ENCODE data around the gene CCDC85B. TPM values are rescaled to one million over a fixed set of nuclear protein-coding genes. Genes with fewer than 3 reads are reported as not detected.

The CCDC85B gene
- total and polyA plus RNA-seq, 2 of the 13 experiments (the other 11 are each of a cell fraction or from before 2014, with no cell fraction given), result 8.2 to 19.5 TPM

- TF ChIP-seq ZNF891 (CRISPR knock-in tag; IDR thresholded peaks at IDR 0.05), result no peak
- TF ChIP-seq, protein P1, sequence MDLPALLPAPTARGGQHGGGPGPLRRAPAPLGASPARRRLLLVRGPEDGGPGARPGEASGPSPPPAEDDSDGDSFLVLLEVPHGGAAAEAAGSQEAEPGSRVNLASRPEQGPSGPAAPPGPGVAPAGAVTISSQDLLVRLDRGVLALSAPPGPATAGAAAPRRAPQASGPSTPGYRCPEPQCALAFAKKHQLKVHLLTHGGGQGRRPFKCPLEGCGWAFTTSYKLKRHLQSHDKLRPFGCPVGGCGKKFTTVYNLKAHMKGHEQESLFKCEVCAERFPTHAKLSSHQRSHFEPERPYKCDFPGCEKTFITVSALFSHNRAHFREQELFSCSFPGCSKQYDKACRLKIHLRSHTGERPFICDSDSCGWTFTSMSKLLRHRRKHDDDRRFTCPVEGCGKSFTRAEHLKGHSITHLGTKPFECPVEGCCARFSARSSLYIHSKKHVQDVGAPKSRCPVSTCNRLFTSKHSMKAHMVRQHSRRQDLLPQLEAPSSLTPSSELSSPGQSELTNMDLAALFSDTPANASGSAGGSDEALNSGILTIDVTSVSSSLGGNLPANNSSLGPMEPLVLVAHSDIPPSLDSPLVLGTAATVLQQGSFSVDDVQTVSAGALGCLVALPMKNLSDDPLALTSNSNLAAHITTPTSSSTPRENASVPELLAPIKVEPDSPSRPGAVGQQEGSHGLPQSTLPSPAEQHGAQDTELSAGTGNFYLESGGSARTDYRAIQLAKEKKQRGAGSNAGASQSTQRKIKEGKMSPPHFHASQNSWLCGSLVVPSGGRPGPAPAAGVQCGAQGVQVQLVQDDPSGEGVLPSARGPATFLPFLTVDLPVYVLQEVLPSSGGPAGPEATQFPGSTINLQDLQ (CRISPR knock-in tag; IDR thresholded peaks at IDR 0.05), result no peak
- TF ChIP-seq, protein P2, sequence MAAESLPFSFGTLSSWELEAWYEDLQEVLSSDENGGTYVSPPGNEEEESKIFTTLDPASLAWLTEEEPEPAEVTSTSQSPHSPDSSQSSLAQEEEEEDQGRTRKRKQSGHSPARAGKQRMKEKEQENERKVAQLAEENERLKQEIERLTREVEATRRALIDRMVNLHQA (CRISPR knock-in tag; IDR thresholded peaks at IDR 0.05), result no peak
- no peak for TF ChIP-seq EZH2 (conservative IDR thresholded peaks at IDR 0.05; ENCODE audit: low read depth, low read length)
- TF ChIP-seq ZNF10 (CRISPR knock-in tag; IDR thresholded peaks at IDR 0.05; ENCODE audit: borderline replicate concordance, low read depth), result no peak
- TF ChIP-seq RBM39 (IDR thresholded peaks at IDR 0.05; ENCODE audit: low read depth, low read length, poor library complexity, severe bottlenecking), result no peak
- TF ChIP-seq ZFP1 (CRISPR knock-in tag; IDR thresholded peaks at IDR 0.05), result 0 out of 2 replicates have a peak, but pooled peaks have one; percentile 79
- no peak for TF ChIP-seq SRY (CRISPR knock-in tag; IDR thresholded peaks at IDR 0.05)
- no peak for TF ChIP-seq NCOR1 (IDR thresholded peaks at IDR 0.05; ENCODE audit: borderline replicate concordance, low read length)
- TF ChIP-seq, protein P3, sequence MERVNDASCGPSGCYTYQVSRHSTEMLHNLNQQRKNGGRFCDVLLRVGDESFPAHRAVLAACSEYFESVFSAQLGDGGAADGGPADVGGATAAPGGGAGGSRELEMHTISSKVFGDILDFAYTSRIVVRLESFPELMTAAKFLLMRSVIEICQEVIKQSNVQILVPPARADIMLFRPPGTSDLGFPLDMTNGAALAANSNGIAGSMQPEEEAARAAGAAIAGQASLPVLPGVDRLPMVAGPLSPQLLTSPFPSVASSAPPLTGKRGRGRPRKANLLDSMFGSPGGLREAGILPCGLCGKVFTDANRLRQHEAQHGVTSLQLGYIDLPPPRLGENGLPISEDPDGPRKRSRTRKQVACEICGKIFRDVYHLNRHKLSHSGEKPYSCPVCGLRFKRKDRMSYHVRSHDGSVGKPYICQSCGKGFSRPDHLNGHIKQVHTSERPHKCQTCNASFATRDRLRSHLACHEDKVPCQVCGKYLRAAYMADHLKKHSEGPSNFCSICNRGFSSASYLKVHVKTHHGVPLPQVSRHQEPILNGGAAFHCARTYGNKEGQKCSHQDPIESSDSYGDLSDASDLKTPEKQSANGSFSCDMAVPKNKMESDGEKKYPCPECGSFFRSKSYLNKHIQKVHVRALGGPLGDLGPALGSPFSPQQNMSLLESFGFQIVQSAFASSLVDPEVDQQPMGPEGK (CRISPR knock-in tag; IDR thresholded peaks at IDR 0.05), result peak; percentile 95
- no peak for TF ChIP-seq SP1 (IDR thresholded peaks at IDR 0.05)
- peak; percentile 99 for TF ChIP-seq SP1 (CRISPR knock-in tag; IDR thresholded peaks at IDR 0.05)
- no peak for TF ChIP-seq NR3C1 (CRISPR knock-in tag; IDR thresholded peaks at IDR 0.05)
- TF ChIP-seq GPN1 (CRISPR knock-in tag; IDR thresholded peaks at IDR 0.05; ENCODE audit: borderline replicate concordance), result peak; percentile 60; the same call in 1 of the 2 replicates
- TF ChIP-seq, protein P4, sequence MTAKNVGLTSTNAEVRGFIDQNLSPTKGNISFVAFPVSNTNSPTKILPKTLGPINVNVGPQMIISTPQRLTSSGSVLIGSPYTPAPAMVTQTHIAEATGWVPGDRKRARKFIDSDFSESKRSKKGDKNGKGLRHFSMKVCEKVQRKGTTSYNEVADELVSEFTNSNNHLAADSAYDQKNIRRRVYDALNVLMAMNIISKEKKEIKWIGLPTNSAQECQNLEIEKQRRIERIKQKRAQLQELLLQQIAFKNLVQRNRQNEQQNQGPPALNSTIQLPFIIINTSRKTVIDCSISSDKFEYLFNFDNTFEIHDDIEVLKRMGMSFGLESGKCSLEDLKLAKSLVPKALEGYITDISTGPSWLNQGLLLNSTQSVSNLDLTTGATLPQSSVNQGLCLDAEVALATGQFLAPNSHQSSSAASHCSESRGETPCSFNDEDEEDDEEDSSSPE (CRISPR knock-in tag; IDR thresholded peaks at IDR 0.05), result peak; percentile 86
- TF ChIP-seq, protein P5, sequence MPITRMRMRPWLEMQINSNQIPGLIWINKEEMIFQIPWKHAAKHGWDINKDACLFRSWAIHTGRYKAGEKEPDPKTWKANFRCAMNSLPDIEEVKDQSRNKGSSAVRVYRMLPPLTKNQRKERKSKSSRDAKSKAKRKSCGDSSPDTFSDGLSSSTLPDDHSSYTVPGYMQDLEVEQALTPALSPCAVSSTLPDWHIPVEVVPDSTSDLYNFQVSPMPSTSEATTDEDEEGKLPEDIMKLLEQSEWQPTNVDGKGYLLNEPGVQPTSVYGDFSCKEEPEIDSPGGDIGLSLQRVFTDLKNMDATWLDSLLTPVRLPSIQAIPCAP (CRISPR knock-in tag; IDR thresholded peaks at IDR 0.05; ENCODE audit: low read depth), result no peak
- 0 out of 2 replicates have a peak, but pooled peaks have one; percentile 24 for TF ChIP-seq SNAI1 (CRISPR knock-in tag; IDR thresholded peaks at IDR 0.05; ENCODE audit: borderline replicate concordance)
- peak; percentile 88; the same call in 1 of the 2 replicates for TF ChIP-seq ZNF101 (CRISPR knock-in tag; IDR thresholded peaks at IDR 0.05; ENCODE audit: borderline replicate concordance, low read depth)
- TF ChIP-seq ZNF24 (IDR thresholded peaks at IDR 0.05), result no peak
- no peak for TF ChIP-seq ZNF841 (CRISPR knock-in tag; IDR thresholded peaks at IDR 0.05; ENCODE audit: borderline replicate concordance)
- TF ChIP-seq PAWR (CRISPR knock-in tag; IDR thresholded peaks at IDR 0.05; ENCODE audit: borderline replicate concordance), result no peak
- no peak for TF ChIP-seq ZNF75D (CRISPR knock-in tag; IDR thresholded peaks at IDR 0.05; ENCODE audit: borderline replicate concordance)
- peak; percentile 88 for TF ChIP-seq THRA (CRISPR knock-in tag; IDR thresholded peaks at IDR 0.05; ENCODE audit: borderline replicate concordance)
Observed at GRCh38 chr11:65919141-65919572, 28.7 kb downstream of the CCDC85B start, which contains the start of gene DRAP1 (continued).

Data from HepG2 (cell line).